HG03108 (cell line): Measurements from ENCODE around the gene MAP4K5.
"Not testable (repeated sequence)": the region's sequence is repeated elsewhere in the genome, so short reads cannot be mapped to it uniquely, and the experiment has no call there.

Source experiments
- ATAC-seq: cut with Tn5 transposase; IDR thresholded peaks from one replicate; pipeline ENCODE4 v1.9.1; 2021; ENCODE audit warnings: moderate library complexity; ENCODE audit not compliant: unreplicated experiment

Gene MAP4K5

DNA sequence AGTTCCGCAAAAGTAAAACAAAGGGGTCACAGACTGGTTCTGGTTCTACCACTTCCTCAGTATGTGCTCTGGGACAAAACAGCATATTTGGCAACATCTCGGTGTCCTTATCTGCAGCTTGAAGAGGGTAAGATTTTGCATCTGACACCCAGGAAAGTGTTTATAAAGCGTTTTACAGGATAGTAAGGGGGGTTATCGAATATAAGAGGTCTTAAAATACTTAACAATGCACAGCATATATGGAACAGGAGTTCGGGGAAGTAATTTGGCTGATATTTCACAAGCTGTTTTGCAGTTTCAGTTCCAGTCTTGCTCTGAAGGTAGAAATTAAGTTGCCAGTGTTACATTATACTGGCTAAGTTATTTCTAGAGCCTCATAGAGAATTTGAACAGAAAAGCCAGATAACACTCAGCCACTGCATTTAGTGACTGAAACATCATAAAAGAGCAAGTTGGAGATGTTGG is 904 bp upstream of the MAP4K5 start:
- ATAC-seq, result no peak

DNA sequence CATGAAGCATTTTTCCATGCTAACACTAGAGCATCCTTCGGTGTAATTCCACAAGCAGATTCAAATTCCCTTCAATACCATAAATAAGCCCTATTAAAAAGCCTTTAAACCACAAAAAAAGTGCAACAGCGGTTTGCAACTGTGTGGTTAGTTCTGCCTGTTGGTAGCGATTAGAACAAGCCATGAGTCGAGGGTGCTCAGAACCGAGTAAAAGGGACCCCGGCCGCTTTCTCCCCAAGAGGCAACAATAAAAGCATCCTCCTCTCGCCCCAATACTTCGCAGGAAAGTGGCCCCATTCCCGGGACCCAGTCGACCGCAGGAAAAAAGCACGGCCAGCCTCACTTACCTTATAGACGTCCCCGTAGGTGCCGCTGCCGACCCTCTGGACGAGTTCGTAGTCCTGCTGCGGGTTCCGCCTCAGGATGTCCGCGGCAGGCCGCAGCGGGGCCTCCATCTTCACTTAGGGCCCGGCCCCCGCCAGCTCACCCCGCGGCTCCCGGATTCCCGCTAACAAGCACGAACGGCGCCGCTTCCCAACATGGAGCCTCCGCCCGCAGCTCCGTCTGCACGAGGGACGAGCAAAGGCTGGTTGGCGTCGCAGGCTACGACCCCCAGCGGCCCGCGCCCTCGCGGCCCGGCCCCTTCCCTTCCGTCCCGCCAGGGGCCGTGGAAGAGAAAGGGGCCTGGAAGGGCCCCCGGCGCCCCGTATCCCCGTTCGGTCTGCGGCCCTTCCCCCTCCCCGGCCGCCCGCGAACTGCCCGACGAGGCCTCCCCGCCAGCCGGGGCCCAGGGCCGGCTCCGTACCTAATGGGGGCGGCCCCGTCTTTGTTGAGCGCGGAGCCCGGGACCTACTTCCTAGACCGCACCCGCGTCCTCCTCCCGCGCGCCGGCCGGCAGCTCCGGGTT is 521 bp downstream of the MAP4K5 start:
- peak; percentile 41 for ATAC-seq

DNA sequence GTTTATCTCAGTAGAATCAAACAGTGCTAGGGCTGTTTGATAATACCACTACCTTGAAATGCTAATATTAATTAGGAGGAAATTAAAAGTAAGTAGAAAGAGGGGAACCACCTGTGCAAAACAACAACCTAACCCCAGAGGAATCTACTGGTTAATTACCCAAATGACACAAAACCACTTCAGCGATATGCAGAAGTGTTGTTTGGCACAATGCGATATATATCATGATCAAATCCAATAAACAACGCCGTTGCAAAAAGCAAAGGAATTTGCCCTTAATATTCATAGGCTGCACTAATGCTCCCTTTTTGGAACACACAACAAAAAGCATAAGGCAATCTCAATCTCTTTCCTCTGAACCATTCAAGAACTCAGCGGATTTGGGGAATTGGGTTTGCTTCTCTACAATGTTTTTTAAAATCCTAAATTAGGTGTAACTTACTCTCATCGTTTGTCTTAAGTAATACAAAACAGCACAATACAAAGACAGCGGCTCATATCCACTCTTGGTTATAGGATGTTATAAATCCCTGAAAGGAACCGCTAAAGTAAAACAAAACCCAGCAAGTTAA is 1.5 kb downstream of the MAP4K5 start:
- ATAC-seq, result no peak

DNA sequence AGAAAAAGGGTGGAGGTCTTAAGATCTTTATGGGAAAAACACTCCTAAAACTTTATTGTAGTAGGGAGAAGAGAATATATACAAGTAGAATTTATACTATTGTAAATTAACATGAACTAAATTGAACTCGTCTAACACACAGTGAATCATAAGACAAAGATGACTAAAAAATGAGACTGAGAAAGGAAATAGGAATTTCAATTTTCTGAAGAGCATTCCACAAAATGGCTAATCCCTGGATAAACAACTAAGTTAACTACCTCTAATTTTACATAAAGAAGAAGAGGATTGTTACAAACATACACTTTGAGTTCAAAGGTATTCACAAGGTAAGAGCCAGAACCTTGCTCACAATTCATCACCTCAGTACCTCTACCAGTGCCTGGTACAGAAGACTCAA is 2.0 kb downstream of the MAP4K5 start:
- ATAC-seq, result no peak

DNA sequence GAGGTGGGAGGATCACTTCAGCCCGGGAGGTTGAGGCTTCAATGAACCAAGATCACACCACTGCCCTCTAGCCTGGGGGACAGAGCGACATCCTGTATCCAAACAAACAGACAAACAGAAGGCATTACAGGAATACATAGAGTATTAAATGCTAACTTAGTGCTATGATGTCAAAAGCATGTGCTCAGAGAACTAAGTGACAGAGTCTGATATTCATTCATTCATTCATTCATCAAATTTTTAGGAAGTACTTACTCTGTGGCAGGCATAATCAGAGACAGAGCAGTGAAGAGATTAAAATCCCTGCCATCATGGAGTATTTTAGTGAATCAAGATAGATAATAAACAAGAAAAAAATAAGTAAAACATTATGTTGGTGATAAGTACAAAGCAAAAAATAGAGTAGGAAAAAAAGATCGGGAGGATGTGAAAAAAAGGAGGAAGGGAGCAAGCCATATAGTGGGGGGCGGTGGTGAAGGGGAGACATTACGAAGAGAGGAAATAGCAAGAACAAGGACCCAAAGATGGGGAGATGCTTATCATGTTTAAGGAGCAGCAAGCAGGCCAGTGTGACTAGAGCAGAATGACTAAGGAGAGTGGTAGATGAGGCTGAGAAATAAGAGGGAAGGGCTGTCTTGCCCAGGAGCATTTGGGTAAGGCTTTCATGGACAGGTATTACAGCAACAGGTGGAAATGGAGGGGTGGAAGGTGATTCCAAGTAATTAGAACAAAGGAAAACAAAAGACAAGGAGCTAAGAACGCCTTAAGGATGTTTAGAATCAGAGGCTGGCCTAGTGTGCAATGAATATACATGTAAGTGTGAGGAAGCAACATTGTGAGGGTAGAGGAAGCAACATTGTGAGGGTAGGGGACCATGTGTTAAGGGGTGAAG is 2.8 kb downstream of the MAP4K5 start:
- no peak for ATAC-seq

DNA sequence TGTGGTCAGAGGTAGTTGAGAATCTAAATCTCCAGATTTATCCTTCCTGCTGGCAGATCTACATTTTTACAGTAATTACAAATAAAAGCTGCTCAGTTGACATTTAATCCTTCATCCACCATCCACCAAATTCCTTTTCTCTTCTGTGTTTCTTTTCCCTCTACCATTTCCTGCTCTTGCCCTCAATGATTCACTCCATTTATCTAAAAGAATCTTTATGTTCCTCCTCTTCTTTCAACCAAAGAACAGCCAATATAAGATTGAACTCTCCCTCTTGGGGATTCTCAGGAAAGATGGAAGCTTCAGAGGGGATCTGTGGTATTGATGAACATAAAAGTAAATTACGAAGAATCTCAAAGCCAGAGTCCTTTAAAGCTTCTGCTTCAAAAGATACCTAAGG is 4.4 kb downstream of the MAP4K5 start:
- no peak for ATAC-seq

DNA sequence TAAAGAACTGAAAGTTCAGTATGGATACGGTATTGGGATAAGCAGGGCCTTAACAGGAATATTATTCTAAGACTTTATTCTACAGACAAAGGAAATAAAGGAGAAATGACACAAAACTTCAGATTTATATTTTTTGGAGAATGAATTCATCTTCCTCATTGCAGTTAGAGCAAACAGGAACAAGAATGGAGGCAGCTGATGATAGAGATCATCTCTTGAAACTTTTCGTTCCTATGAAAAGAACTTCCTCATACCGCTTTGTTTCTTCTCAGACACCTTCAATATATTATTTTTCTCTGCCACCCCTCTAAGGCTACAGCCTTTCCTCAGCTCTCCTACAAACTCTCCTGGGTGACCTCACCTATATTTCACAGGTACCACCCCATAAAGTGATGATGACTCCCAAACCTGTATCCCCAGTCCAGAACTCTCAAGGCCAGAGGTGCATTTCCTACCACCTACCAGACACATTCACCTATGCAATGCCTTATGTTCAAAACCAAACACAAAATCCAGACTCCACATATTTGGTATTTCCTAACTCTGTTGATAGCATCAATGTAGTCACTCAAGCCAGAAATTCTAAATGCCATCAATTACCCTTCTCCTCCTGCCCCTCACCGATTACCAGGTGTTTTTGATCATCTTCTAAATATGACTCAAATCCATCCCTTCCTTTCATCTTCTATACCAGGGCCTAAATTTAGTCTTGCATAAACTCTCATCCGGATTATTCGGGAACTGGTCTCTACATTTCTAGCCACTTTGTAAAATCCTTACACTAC is 7.4 kb downstream of the MAP4K5 start:
- no peak for ATAC-seq

GRCh38 chr14:50524060-50524459 is 8.3 kb downstream of the MAP4K5 start:
- no peak for ATAC-seq

DNA sequence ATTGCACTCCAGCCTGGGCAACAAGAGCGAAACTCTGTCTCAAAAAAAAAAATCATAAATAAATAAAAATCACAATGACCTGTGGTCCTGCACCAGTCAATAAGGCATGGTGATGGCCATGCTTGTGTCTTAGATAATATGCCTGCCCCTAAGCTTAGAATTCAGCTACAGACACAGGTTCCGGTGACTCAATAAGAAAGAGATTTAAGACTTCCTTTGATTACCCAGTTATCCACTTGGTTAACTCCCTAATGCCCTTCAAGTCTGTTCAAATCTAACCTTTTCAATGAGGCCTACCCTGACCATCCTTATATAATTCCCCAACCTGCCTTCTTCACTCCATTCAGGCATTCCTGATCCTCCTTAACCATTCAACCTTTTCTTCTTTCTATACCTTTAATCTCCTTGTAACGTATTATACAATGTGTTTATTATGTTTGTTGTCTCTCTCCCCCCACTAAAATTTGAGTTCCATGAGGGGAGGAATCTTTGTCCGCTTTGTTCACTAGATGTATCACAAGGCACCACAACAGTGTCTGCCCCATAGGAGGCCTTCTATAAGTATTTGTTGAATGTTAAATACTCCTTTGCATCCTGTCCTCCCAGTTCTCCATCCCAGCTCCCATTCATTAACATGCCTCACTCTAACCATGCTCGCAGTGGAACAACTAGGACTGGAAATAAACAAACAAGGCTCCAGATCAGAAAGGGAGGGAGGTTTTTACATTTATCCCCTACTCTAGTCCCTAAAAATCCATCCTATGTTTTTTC is 8.9 kb downstream of the MAP4K5 start:
- no peak for ATAC-seq

DNA sequence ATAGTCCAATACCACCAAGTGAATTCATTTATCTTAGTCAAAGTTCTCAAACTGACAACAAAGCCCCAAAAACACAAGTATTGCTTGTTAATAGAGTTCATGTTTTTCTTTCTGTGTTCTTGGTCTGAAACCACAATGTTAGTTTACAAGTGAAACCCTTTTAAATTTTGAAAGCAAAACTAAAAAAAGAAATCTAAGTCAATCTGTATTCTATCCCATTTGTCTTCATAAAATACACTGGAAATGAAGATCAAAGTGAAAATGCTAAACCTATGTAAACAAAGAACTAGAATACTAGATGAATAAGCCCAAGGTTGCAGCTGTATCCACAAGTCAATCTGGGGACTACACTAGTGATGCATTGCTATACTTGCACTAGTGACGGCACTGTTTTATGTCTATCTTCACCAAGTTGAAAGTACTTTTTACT is 10.4 kb downstream of the MAP4K5 start:
- peak; percentile 60 for ATAC-seq

DNA sequence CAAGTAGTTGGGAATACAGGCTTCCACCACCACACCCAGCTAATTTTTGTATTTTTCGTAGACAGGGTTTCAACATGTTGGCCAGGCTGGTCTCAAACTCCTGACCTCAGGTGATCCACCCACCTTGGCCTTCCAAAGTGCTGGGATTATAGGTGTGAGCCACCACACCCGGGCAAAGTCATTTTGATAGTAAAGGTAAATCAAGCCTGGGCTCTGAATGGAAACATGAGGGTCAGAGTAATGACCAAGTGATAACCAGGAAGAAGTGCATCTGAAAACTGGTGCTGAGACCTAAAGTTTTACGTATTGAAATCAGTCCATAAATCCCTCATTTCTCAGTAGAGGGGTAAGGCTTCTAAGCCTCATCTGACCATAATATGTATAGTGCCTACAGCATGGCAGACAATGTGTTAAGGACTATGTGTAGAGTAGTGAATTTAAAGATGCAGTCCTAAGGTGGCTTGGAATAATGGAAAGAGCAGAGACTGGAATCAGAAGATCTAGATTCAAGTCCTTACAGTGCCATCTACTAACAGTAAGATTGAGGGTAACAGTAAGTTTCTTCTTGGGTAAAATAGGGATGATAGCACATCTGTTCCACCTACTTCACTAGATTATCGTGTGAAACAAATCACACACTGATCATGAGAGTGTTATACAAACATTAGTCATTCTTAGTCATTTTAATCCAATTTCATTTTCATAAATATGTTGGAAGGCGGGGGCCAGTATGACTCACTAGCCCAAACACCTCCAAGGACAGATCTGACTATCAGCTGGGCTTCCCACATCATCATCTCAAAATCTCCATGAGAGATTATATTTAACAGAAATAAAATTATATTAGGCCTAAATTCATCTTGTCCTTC is 11.2 kb downstream of the MAP4K5 start:
- peak; percentile 51 for ATAC-seq

- no peak for ATAC-seq
These were observed 16.3 kb downstream of the MAP4K5 start for GRCh38 chr14:50516091-50516490.

- ATAC-seq, result no peak
These were observed 19.9 kb downstream of the MAP4K5 start for GRCh38 chr14:50512463-50512862.

- no peak for ATAC-seq
These were observed 22.2 kb downstream of the MAP4K5 start for GRCh38 chr14:50510157-50510556.

- not testable (repeated sequence) for ATAC-seq
These were observed 25.3 kb downstream of the MAP4K5 start for GRCh38 chr14:50507078-50507477.

- ATAC-seq, result no peak
These were observed 30.7 kb downstream of the MAP4K5 start for GRCh38 chr14:50501642-50502041.

GRCh38 chr14:50497351-50497750 is 35.0 kb downstream of the MAP4K5 start:
- no peak for ATAC-seq

GRCh38 chr14:50489851-50490250 is 42.5 kb downstream of the MAP4K5 start:
- ATAC-seq, result no peak

- no peak for ATAC-seq
These were observed 43.8 kb downstream of the MAP4K5 start for GRCh38 chr14:50488521-50488920.
